GM21515 (cell line): ENCODE measurements around the gene TRIM44.
"Not testable (repeated sequence)": the region's sequence is repeated elsewhere in the genome, so short reads cannot be mapped to it uniquely, and the experiment has no call there.

Experiments
- ATAC-seq: cut with Tn5 transposase; IDR thresholded peaks from one replicate; pipeline ENCODE4 v1.9.1; 2021; ENCODE audit not compliant: unreplicated experiment

TRIM44 gene

GRCh38 chr11:35632301-35632700, 30.3 kb upstream of the TRIM44 start:
- ATAC-seq, result no peak

DNA sequence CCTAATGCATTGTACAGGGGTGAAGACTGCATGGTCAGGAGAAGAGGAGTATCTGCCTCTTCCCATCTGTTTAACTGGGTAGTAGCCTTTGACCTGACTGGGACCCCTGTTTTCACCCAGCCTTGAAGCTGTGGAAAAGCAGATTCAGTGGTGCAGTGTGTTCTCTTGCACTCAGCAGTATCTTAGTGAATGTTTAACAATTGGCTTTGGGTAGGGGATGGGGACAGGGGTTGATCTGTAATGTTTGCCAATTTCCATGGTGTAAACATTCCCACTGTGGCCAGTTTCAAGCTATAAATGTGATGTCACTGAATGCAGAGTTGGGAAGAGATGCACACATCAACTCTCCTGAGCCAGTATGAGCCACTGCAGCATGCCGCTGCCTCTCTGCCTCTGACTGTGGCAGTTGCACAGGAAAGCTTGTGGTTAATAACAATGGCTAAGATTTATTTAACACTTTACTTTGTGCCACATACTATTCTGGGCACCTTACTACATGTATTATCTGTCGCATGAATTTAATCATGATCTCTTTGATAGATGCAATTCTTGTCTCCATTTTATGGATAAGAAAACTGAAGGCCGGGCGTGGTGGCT, 28.6 kb upstream of the TRIM44 start:
- ATAC-seq, result no peak

DNA sequence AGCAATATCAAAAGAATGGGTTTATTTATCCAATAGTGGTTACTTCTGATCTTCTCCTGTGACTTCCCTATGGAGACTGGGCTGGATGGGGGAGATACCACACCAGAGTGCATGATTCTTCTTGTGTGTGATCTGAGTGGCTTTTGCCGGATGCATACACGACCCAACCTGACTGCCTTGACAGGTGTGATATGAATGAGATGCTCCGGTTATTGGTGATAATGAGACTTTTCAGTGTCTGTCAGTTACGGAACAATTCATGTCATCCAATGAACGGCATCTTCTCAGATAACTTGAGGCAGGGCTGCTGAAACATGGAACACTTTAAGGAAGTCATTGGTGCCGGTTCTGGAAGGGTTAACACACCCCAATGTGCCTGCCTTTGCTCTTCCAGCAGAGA, 26.6 kb upstream of the TRIM44 start:
- ATAC-seq, result no peak

DNA sequence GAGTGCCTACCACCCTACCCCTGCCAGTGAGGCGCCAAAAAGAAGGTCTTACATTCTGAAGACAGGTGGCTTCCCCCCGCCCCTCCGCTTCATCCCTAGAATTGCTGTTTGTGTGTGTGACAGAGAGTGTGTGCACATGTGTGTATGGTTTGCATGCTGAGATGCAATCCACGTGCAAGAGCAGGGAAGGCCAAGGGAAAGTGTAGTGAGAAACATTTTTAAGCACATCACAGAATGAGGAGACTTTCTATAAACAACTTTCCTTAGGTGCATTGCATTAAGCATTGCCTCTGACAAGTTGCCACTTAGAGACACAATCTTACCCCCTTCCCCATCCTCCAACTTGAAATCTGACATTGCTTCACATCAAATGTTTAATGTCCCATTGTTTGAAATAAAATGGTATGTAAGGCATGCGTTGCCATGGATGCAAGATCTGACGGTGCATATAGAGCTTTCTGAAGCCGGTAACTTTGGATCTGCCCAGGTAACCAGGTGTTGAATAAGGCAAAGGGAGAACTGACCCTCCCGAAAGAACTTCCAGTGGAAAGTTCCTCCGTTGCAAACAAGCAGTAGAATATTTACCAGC, 22.9 kb upstream of the TRIM44 start:
- no peak for ATAC-seq

DNA sequence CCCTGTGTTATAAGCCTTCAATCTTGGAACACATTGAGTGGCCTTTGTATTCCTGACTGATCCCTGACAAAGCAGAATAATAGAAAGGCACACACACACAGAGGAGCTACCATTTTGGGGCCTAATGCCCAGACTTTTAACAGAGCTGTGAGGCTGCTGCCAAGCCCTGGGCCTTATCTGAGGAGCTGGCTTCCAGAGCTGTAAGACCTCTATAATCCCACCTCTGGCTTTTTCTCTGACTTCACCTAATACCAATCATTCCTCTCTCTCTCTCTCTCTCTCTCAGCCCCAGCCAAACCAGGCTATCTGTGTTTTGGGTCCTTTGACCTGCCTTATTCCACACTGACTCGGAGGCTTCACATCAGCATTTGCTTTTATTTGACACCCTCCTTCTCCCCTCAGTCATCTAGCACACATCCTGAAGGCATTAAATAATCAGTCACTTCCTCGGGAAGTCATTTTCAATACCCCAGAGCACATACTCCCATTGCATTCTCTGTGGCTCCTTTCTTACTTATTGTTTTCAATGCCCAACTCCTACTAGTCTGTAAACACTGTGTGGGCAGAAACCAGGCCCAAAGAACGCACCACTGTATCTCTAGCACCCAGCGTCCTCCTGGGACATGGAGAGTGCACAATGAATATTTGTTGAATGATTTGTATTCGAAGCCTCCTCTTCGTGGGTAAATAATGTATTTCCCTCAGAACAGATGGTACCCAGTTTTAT, 21.2 kb upstream of the TRIM44 start:
- ATAC-seq, result no peak

DNA sequence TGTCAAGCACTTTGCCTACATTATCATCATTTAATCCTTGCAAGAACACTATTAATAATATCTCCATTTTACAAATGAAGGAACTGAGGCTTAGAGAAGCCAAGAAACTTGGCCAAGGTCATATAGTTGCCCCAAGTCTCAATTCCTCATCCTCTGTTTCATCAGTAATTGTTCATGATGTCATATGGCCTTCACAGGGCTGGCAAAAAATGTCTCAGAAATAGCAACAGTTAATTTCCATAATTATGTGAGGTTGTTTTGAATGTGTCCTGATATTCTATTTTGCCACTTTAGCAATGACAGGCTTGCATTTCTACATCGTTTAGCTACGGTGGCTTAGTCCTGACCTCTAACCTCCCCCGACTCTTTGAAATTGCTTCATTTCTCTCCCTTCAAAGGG, 20.6 kb upstream of the TRIM44 start:
- ATAC-seq, result no peak

- no peak for ATAC-seq
Observed at GRCh38 chr11:35647421-35648093, 15.0 kb upstream of the TRIM44 start.

- no peak for ATAC-seq
Observed at GRCh38 chr11:35650006-35650405, 12.6 kb upstream of the TRIM44 start.

- ATAC-seq, result no peak
Observed at GRCh38 chr11:35650467-35650866, 12.1 kb upstream of the TRIM44 start.

DNA sequence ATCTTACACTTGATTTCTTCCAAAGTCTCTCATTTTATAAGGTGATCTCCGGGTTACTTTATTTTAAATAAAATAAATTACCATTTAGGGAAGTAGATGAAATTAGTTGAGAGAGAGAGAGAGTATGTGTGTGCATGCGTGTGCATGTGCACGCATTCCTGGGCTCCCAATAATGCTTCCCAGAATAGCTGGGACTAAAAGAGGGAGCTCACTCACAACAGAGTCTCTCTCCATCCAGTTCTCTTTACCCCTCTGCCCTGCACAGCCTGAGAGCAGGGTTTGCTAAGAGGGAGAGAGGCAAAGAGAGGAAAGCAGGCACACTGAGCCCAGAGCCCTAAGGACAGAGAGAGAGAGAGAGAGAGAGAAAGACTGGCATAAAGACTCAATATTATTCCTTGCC, 11.3 kb upstream of the TRIM44 start:
- no peak for ATAC-seq

DNA sequence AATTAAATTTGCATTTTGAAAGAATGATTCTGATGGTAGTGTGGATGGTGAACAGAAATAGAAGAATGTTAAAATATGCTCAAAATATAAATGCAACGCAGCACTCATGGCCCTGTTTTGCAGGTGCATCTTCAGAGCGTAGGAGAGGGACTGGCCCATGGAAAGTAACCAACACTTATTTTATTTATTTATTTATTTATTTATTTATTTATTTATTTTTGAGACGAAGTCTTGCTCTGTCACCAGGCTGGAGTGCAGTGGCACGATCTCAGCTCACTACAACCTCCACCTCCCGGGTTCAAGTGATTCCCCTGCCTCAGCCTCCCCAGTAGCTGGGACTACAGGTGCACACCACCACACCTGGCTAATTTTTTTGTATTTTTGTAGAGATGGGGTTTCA, 9.8 kb upstream of the TRIM44 start:
- not testable (repeated sequence) for ATAC-seq

DNA sequence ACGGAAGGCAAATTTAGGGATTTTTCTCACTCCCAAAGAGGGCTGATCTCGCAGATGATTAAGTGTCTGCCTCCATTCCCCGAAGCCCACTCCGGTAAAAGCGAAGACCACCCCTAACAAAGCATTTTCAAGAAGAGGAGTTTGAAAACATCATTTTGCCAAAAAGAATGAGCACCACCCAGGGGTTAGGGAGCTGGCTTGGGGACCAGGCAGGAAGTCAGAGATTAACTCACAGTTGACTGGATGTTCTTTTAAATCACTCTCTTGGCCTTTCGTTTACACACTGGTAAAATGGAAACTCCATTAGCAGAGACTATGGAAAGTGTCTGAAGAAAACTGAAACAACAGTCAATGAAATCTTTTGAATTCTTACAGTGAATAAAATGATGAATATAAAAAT, 7.9 kb upstream of the TRIM44 start:
- no peak for ATAC-seq

DNA sequence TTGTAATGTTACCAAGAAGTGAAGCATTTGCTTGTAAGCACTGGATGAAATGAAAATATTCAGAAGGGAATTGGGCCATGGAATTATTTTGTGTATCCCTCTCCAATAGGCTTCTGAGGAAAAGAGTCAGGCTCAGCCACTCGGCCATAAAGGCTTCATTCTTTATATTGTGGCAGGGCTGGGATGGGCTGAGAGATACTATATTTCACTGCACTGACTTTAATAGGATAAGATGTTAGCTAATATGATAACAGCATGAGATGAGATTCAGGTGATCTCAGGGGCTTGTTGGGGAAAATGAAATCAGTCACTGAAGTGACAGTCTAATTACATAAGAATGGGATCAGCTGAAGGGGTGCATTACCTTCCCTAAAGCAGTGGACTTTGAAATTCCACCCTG, 7.3 kb upstream of the TRIM44 start:
- ATAC-seq, result no peak

- no peak for ATAC-seq
Observed at GRCh38 chr11:35655856-35656255, 6.7 kb upstream of the TRIM44 start.

DNA sequence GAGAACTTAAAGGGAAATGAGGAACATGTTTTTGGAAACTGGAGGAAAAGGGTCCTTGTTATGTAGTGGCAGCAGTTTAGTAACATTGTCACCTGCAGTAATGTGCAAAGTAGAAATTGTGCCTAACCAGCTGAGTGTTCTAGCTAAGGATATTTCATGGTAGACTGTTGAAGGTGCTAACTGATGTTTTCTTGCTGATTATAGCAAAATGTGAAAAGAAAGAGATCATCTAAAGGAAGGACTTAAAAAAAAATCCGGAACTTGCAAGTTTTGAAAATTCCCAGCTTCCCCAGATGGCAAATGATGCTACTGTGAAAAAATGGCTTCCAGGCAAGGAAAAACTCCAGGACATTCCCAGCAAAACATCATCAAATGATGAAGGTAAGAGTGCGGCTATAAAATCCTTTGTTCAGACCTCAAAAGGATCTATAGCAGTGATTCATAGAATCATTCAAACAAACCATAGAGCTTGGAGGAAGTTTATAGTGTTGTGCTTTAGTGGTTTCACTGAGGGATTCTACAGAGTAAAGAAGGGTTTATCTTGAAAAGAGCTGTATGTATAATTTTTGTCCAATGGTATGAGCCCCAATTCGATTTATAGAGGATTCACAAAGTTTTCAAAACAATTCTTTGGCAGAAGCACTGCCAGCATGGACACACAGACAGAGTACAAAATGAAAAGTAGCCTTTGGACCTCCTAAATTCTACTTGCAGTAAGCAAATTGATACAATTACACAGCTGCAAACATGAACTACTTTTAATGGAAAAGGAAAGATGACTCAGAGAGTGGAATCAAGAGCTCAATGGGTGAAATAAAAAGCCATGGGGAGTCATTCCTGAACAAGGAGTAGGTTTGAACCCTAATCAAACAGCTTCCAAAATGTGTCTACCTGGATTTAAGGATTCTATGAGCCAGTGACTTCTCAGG, 4.3 kb upstream of the TRIM44 start:
- ATAC-seq, result no peak

GRCh38 chr11:35661534-35661933, 1.0 kb upstream of the TRIM44 start:
- ATAC-seq, result no peak

GRCh38 chr11:35662061-35662648, 420 bp upstream of the TRIM44 start:
- ATAC-seq, result peak; percentile 43

DNA sequence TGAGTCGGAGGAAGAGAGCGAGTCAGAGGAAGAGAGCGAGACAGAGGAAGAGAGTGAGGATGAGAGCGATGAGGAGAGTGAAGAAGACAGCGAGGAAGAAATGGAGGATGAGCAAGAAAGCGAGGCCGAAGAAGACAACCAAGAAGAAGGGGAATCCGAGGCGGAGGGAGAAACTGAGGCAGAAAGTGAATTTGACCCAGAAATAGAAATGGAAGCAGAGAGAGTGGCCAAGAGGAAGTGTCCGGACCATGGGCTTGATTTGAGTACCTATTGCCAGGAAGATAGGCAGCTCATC, 780 bp downstream of the TRIM44 start:
- ATAC-seq, result no peak

- ATAC-seq, result no peak
Observed at GRCh38 chr11:35664977-35665441, 2.4 kb downstream of the TRIM44 start.

DNA sequence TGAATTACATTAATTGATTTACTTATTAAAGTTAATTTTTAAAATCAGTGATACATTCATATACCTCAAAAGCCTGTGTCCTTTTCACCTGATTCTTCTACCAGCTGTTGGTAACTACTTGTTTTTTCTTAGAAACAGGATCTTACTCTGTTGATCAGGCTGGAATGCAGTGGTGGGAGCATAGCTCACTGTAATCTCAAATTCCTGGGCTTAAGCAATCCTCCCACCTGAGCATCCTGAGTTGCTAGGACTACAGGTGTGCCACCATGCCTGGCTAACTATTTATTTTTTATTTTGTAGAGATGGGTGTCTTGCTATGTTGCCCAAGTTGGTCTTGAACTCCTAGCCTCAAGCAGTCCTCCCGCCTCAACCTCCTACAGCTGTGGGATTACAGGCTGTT, 4.7 kb downstream of the TRIM44 start:
- ATAC-seq, result no peak

DNA sequence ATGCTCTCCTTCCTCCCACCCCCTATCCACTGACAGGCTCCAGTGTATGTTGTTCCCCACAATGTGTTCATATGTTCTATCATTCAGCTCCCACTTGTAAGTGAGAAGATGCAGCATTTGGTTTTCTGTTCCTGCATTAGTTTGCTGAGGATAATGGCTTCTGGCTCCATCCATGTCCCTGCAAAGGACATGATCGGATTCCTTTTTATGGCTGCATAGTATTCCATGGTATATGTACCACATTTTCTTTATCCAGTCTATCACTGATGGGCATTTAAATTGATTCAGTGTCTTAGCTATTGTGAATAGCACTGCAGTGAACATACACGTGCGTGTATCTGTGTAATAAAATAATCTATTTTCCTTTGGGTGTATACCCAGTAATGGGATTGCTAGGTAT, 5.8 kb downstream of the TRIM44 start:
- not testable (repeated sequence) for ATAC-seq
